WTC11 (cell line): ENCODE data around the gene H2AZ2. TPM values are rescaled to one million over a fixed set of nuclear protein-coding genes. Genes with fewer than 3 reads are reported as not detected.

ENCODE experiments used
- ATAC-seq: fragments of 200-7000 bp; cut with Tn5 transposase; 2 replicates; pipeline ENCODE4 v1.10.0; 2021; ENCODE audit warnings: mild to moderate bottlenecking, moderate library complexity
- CTCF ChIA-PET: fragments of 300-600 bp; sonication (Branson Sonifier 250); formaldehyde crosslinking; loops from one replicate; lab custom pipeline; 2021; ENCODE audit warnings: antibody characterized with exemption; lab: Charles Lee
- POLR2A ChIA-PET: fragments of 350-600 bp; sonication (Branson Sonifier 250); formaldehyde crosslinking; loops from one replicate; lab custom pipeline; 2021; ENCODE audit warnings: antibody characterized with exemption; lab: Charles Lee
- DNase-seq: peaks from one replicate; pipeline ENCODE4 v3.0.0; 2021; ENCODE audit warnings: low spot score
- H3K27ac Mint-ChIP-seq: 2 replicates; pipeline ENCODE4 v1.8.0; 2021; ENCODE audit warnings: mixed read lengths
- H3K27me3 Mint-ChIP-seq: 2 replicates; pipeline ENCODE4 v1.8.0; 2021; ENCODE audit warnings: low read depth, mild to moderate bottlenecking, moderate library complexity, mixed read lengths
- H3K36me3 Mint-ChIP-seq: 2 replicates; pipeline ENCODE4 v1.8.0; 2021; ENCODE audit warnings: mixed read lengths
- H3K4me1 Mint-ChIP-seq: 2 replicates; pipeline ENCODE4 v1.8.0; 2022; ENCODE audit warnings: mixed read lengths
- H3K4me3 Mint-ChIP-seq: 2 replicates; pipeline ENCODE4 v1.8.0; 2021; ENCODE audit warnings: mild to moderate bottlenecking, moderate library complexity, mixed read lengths
- H3K9me3 Mint-ChIP-seq: 2 replicates; pipeline ENCODE4 v1.8.0; 2021; ENCODE audit warnings: mixed read lengths
- CBFB ChIP-seq: sonication (generic); formaldehyde crosslinking; IDR thresholded peaks from 2 replicates; pipeline ENCODE4 v1.8.1; 2022; ENCODE audit warnings: mild to moderate bottlenecking, low read depth, missing genetic modification reagents
- EMX1 ChIP-seq: fragments of 250-450 bp; sonication (Bioruptor Pico); IDR thresholded peaks from 2 replicates; pipeline ENCODE4 v1.8.0; 2021; ENCODE audit warnings: mild to moderate bottlenecking
- ESRRA ChIP-seq: sonication (generic); formaldehyde crosslinking; IDR thresholded peaks from 2 replicates; pipeline ENCODE4 v1.8.1; 2022; ENCODE audit warnings: mild to moderate bottlenecking, missing genetic modification reagents, borderline replicate concordance
- FOXP1 ChIP-seq: sonication (generic); formaldehyde crosslinking; IDR thresholded peaks from 2 replicates; pipeline ENCODE4 v1.8.0; 2022; ENCODE audit warnings: missing genetic modification reagents, mild to moderate bottlenecking, moderate library complexity, borderline replicate concordance
- HMGA2 ChIP-seq: fragments of 250-450 bp; sonication (Bioruptor Pico); IDR thresholded peaks from 2 replicates; pipeline ENCODE4 v1.4.0; 2021; ENCODE audit warnings: mild to moderate bottlenecking, moderate library complexity
- NR2C2 ChIP-seq: sonication (generic); formaldehyde crosslinking; IDR thresholded peaks from 2 replicates; pipeline ENCODE4 v1.8.0; 2022; ENCODE audit warnings: mild to moderate bottlenecking, missing genetic modification reagents
- RELA ChIP-seq: sonication (generic); formaldehyde crosslinking; IDR thresholded peaks from 2 replicates; pipeline ENCODE4 v1.8.1; 2022; ENCODE audit warnings: missing genetic modification reagents, mild to moderate bottlenecking, borderline replicate concordance
- ZNF396 ChIP-seq: fragments of 250-450 bp; sonication (Bioruptor Pico); IDR thresholded peaks from 2 replicates; pipeline ENCODE4 v1.8.0; 2021; ENCODE audit warnings: mild to moderate bottlenecking, moderate library complexity, borderline replicate concordance
- ZNF416 ChIP-seq: fragments of 250-450 bp; sonication (Bioruptor Pico); IDR thresholded peaks from 2 replicates; pipeline ENCODE4 v1.9.0; 2021; ENCODE audit warnings: mild to moderate bottlenecking, inconsistent platforms
- total RNA-seq: library from RNA; stranded (reverse); gene quantifications from 3 replicates; pipeline ENCODE4 v1.2.3, GENCODE V29; 2021
- TF ChIP-seq, protein P1 (sequence below): sonication (generic); formaldehyde crosslinking; IDR thresholded peaks from 2 replicates; pipeline ENCODE4 v1.8.1; 2023; ENCODE audit warnings: mild to moderate bottlenecking, missing genetic modification reagents, borderline replicate concordance
- TF ChIP-seq, protein P2 (sequence below): fragments of 250-450 bp; sonication (Bioruptor Pico); IDR thresholded peaks from 2 replicates; pipeline ENCODE4 v2.1.2; 2022; ENCODE audit warnings: mild to moderate bottlenecking, moderate library complexity
- TF ChIP-seq, protein P3 (sequence below): sonication (generic); formaldehyde crosslinking; IDR thresholded peaks from 2 replicates; pipeline ENCODE4 v1.8.1; 2022; ENCODE audit warnings: mild to moderate bottlenecking, moderate library complexity, missing genetic modification reagents
- TF ChIP-seq, protein P4 (sequence below): fragments of 250-450 bp; sonication (Bioruptor Pico); IDR thresholded peaks from 2 replicates; pipeline ENCODE4 v1.9.0; 2021; ENCODE audit warnings: moderate library complexity, mild to moderate bottlenecking, inconsistent platforms, borderline replicate concordance
- TF ChIP-seq, protein P5 (sequence below): sonication (generic); formaldehyde crosslinking; IDR thresholded peaks from 2 replicates; pipeline ENCODE4 v1.8.1; 2022; ENCODE audit warnings: missing genetic modification reagents, borderline replicate concordance
- TF ChIP-seq, protein P6 (sequence below): sonication (generic); formaldehyde crosslinking; IDR thresholded peaks from 2 replicates; pipeline ENCODE4 v1.8.0; 2022; ENCODE audit warnings: mild to moderate bottlenecking, missing genetic modification reagents
- TF ChIP-seq, protein P7 (sequence below): sonication (generic); formaldehyde crosslinking; IDR thresholded peaks from 2 replicates; pipeline ENCODE4 v1.8.0; 2022; ENCODE audit warnings: mild to moderate bottlenecking, missing genetic modification reagents
- TF ChIP-seq, protein P8 (sequence below): sonication (generic); formaldehyde crosslinking; IDR thresholded peaks from 2 replicates; pipeline ENCODE4 v1.8.1; 2023; ENCODE audit warnings: mild to moderate bottlenecking, missing genetic modification reagents

Gene H2AZ2
- total RNA-seq, 1 experiment from 2014 or later: 178 TPM

DNA sequence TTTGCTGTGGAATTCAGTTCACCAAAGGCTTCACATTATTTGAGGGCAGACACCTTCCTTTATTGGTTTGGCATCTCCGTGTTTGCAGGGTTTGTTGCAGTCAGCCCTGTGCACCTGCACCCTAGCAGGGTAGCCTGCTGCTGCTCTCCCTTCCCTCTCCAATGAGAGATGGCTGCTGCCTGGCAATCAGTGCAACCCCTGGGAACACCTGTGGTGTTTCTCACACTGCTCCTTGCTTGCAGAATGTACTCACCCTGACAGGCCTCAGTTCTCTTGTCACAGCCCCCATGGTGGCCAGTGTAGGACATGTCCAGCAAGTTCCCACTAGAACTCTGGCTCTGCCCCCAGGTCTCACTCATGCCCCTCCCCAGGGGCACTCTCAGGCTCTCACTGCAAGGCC lies 63.5 kb downstream of the H2AZ2 start (continued):
- TF ChIP-seq, protein P1, sequence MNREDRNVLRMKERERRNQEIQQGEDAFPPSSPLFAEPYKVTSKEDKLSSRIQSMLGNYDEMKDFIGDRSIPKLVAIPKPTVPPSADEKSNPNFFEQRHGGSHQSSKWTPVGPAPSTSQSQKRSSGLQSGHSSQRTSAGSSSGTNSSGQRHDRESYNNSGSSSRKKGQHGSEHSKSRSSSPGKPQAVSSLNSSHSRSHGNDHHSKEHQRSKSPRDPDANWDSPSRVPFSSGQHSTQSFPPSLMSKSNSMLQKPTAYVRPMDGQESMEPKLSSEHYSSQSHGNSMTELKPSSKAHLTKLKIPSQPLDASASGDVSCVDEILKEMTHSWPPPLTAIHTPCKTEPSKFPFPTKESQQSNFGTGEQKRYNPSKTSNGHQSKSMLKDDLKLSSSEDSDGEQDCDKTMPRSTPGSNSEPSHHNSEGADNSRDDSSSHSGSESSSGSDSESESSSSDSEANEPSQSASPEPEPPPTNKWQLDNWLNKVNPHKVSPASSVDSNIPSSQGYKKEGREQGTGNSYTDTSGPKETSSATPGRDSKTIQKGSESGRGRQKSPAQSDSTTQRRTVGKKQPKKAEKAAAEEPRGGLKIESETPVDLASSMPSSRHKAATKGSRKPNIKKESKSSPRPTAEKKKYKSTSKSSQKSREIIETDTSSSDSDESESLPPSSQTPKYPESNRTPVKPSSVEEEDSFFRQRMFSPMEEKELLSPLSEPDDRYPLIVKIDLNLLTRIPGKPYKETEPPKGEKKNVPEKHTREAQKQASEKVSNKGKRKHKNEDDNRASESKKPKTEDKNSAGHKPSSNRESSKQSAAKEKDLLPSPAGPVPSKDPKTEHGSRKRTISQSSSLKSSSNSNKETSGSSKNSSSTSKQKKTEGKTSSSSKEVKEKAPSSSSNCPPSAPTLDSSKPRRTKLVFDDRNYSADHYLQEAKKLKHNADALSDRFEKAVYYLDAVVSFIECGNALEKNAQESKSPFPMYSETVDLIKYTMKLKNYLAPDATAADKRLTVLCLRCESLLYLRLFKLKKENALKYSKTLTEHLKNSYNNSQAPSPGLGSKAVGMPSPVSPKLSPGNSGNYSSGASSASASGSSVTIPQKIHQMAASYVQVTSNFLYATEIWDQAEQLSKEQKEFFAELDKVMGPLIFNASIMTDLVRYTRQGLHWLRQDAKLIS (CRISPR knock-in tag): no peak
- no peak for TF ChIP-seq CBFB
- TF ChIP-seq ZNF396 (CRISPR knock-in tag): no peak
- TF ChIP-seq, protein P2, sequence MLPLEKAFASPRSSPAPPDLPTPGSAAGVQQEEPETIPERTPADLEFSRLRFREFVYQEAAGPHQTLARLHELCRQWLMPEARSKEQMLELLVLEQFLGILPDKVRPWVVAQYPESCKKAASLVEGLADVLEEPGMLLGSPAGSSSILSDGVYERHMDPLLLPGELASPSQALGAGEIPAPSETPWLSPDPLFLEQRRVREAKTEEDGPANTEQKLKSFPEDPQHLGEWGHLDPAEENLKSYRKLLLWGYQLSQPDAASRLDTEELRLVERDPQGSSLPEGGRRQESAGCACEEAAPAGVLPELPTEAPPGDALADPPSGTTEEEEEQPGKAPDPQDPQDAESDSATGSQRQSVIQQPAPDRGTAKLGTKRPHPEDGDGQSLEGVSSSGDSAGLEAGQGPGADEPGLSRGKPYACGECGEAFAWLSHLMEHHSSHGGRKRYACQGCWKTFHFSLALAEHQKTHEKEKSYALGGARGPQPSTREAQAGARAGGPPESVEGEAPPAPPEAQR (CRISPR knock-in tag): no peak
- TF ChIP-seq, protein P3, sequence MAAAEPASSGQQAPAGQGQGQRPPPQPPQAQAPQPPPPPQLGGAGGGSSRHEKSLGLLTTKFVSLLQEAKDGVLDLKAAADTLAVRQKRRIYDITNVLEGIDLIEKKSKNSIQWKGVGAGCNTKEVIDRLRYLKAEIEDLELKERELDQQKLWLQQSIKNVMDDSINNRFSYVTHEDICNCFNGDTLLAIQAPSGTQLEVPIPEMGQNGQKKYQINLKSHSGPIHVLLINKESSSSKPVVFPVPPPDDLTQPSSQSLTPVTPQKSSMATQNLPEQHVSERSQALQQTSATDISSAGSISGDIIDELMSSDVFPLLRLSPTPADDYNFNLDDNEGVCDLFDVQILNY (CRISPR knock-in tag): no peak
- TF ChIP-seq EMX1: no peak
- no peak for TF ChIP-seq NR2C2

DNA sequence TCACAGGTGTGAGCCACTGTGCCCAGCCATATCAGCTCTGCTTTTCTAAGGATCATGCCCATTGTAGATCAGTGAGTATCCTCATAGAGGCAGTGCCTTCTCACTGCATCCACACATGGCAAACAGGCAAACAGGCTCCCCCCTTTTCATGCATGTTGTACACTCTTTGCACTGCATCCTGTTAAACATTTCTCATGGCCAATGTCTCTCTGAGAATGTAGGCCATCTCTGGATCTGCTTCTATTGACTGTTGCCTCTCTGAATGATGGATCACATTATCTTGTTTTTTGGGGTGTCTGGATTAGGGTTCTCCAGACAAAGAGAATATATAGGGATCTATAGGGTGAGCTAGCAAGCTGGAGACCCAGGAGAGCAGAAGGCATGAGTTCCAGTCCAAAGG lies 64.5 kb downstream of the H2AZ2 start:
- ATAC-seq (no peak), DNase-seq (no peak)
- H3K4me1 Mint-ChIP-seq: no peaks in the 10 kb centered on the region
- no peak overlapping the region for H3K27ac Mint-ChIP-seq
- no peaks in the 10 kb centered on the region; the same call in 1 of the 2 replicates for H3K36me3 Mint-ChIP-seq
- H3K4me3 Mint-ChIP-seq: no peak overlapping the region
- POLR2A ChIA-PET: interaction anchor here (0.7 kb wide), 1 partner anchor 35 kb away, joined by 4 read pairs; the partner anchor contains the start of gene ZMIZ2
- H3K27me3 Mint-ChIP-seq: peaks cover 9% of the 10 kb centered on the region
- H3K9me3 Mint-ChIP-seq: peaks cover 13% of the 10 kb centered on the region
- CTCF ChIA-PET: no interaction called here
- TF ChIP-seq, protein P4, sequence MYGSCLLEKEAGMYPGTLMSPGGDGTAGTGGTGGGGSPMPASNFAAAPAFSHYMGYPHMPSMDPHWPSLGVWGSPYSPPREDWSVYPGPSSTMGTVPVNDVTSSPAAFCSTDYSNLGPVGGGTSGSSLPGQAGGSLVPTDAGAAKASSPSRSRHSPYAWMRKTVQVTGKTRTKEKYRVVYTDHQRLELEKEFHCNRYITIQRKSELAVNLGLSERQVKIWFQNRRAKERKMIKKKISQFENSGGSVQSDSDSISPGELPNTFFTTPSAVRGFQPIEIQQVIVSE: no peak
- TF ChIP-seq FOXP1 (CRISPR knock-in tag) (no peak), ZNF416 (CRISPR knock-in tag) (no peak), RELA (CRISPR knock-in tag) (no peak), ESRRA (CRISPR knock-in tag) (no peak), HMGA2 (CRISPR knock-in tag) (no peak)
- TF ChIP-seq, protein P5, sequence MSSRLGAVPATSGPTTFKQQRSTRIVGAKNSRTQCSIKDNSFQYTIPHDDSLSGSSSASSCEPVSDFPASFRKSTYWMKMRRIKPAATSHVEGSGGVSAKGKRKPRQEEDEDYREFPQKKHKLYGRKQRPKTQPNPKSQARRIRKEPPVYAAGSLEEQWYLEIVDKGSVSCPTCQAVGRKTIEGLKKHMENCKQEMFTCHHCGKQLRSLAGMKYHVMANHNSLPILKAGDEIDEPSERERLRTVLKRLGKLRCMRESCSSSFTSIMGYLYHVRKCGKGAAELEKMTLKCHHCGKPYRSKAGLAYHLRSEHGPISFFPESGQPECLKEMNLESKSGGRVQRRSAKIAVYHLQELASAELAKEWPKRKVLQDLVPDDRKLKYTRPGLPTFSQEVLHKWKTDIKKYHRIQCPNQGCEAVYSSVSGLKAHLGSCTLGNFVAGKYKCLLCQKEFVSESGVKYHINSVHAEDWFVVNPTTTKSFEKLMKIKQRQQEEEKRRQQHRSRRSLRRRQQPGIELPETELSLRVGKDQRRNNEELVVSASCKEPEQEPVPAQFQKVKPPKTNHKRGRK (CRISPR knock-in tag): no peak
- TF ChIP-seq, protein P6, sequence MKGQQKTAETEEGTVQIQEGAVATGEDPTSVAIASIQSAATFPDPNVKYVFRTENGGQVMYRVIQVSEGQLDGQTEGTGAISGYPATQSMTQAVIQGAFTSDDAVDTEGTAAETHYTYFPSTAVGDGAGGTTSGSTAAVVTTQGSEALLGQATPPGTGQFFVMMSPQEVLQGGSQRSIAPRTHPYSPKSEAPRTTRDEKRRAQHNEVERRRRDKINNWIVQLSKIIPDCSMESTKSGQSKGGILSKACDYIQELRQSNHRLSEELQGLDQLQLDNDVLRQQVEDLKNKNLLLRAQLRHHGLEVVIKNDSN (CRISPR knock-in tag): no peak
- TF ChIP-seq, protein P1 (CRISPR knock-in tag): no peak
- TF ChIP-seq, protein P7, sequence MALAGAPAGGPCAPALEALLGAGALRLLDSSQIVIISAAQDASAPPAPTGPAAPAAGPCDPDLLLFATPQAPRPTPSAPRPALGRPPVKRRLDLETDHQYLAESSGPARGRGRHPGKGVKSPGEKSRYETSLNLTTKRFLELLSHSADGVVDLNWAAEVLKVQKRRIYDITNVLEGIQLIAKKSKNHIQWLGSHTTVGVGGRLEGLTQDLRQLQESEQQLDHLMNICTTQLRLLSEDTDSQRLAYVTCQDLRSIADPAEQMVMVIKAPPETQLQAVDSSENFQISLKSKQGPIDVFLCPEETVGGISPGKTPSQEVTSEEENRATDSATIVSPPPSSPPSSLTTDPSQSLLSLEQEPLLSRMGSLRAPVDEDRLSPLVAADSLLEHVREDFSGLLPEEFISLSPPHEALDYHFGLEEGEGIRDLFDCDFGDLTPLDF (CRISPR knock-in tag): no peak
- TF ChIP-seq, protein P8, sequence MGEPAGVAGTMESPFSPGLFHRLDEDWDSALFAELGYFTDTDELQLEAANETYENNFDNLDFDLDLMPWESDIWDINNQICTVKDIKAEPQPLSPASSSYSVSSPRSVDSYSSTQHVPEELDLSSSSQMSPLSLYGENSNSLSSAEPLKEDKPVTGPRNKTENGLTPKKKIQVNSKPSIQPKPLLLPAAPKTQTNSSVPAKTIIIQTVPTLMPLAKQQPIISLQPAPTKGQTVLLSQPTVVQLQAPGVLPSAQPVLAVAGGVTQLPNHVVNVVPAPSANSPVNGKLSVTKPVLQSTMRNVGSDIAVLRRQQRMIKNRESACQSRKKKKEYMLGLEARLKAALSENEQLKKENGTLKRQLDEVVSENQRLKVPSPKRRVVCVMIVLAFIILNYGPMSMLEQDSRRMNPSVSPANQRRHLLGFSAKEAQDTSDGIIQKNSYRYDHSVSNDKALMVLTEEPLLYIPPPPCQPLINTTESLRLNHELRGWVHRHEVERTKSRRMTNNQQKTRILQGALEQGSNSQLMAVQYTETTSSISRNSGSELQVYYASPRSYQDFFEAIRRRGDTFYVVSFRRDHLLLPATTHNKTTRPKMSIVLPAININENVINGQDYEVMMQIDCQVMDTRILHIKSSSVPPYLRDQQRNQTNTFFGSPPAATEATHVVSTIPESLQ (CRISPR knock-in tag): no peak
